ENCODE results near the gene SPATA32.

DNA sequence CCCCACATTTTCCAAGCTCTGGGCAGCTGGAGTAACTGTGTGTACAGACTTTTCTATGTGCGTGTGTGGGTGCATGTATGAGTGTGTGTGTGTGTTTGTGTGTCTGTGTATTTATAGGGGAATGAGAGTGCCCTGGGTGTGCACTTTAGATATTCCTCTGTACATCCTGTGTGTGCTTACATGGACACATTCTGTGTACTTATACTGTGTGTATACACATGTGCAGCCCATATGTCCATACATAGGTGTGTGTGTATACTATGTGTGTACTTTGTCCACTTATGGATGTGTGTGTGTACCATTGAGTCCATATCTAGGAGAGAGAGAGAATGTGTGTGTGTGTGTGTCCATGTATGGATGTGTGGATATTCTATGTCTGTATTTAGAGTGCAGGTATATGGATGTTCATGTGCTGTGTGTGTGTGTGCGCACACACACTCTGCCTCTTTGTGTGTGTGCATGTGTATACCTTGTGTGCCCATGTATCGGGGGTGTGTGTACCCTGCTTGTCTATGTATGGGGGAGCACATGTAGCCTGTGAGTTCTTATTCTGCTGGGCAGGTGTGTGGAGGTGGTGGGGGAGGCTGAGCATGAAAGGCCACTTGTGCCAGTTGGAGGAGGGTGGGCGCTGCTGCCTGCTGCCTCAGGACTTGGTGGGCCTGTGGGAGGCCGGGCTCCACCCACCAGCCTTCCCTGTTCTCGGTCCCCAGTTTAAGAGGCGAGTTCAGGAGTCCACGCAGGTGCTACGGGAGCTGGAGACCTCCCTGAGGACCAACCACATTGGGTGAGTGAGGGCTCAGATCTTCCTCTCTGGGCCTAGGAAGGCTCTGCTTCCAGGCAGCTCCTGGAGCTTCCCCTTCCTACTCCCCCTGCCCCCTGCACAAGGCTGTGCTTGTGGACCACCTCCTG, 29.1 kb downstream of the SPATA32 start:
- TF ChIP-seq POLR2A (IDR thresholded peaks at IDR 0.05) = no peak
- TF ChIP-seq, protein P1, sequence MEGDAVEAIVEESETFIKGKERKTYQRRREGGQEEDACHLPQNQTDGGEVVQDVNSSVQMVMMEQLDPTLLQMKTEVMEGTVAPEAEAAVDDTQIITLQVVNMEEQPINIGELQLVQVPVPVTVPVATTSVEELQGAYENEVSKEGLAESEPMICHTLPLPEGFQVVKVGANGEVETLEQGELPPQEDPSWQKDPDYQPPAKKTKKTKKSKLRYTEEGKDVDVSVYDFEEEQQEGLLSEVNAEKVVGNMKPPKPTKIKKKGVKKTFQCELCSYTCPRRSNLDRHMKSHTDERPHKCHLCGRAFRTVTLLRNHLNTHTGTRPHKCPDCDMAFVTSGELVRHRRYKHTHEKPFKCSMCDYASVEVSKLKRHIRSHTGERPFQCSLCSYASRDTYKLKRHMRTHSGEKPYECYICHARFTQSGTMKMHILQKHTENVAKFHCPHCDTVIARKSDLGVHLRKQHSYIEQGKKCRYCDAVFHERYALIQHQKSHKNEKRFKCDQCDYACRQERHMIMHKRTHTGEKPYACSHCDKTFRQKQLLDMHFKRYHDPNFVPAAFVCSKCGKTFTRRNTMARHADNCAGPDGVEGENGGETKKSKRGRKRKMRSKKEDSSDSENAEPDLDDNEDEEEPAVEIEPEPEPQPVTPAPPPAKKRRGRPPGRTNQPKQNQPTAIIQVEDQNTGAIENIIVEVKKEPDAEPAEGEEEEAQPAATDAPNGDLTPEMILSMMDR (IDR thresholded peaks at IDR 0.05) = no peak

Measured in thyroid gland (tissue), 4 donors.